Stimulated activated CD4-positive, alpha-beta T cell treated with anti-CD3 and anti-CD28 coated beads, TNF-alpha, amount 100 ng/mL, for 1 hour (primary cell): ENCODE results near the gene AFF3.

Source experiments
- DNase-seq, 3 donors: peaks; one replicate each; pipeline ENCODE4 v3.0.0-alpha.2; 2020; ENCODE audit warnings: low read depth in 3 of 3, low spot score in 1 of 3

Gene AFF3

DNA sequence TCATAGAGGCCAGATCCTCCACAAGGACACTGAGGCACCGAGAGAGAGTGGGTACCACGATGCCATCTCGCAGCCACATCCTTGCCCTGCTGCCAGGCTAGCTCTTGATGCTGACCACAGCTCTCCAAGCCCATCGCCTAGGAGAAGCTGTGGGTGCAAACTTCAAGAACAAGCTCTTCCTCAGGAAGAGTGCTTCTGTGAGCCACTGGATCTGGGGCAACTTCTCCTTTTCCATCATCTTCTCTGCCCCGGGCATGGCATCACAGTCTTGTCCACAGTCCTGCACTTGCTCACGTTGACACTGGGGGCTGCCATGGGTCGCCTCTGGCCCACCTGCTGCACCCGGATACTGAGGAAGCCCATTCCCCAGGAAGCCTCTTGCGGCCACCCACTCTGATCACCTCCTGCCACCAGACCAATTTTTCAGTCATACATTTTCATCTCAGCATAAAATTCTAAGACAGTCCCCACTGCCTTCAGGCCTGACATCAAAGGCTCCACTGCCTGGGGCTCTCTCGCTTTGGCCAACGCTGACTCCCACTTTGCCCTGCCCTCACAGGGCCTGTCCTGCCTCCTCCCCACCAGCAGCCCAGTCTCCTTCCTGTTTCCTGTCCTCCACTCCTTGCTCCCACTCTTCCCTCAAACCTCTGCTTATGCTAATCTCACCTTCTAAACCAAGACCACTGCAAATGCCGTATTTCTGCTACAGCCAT, 243.9 kb downstream of the AFF3 start:
- DNase-seq, result no peak

GRCh38 chr2:99891428-99891780, 251.0 kb downstream of the AFF3 start:
- no peak for DNase-seq

GRCh38 chr2:99890568-99891427, 251.6 kb downstream of the AFF3 start:
- DNase-seq, result no peak

- no peak for DNase-seq
Observed at GRCh38 chr2:99888617-99889016, 253.8 kb downstream of the AFF3 start.

DNA sequence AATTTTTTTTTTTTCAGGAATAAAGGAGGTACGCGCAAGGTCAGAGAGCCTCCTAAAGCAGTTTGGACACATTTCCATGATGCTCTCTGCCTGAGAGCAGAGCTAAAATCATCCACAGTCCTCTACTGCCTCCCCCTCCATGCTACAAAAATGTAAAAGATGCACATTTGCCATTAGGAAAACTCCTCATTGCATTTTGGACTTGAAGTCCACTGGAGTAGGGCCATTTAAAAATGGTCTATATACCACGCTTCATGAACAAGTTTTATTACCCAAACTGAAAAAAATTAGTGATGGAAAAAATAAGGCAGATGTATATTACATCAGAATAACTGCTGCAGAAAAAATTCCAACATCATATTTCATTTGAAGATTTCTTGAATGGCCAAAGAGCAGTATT, 256.0 kb downstream of the AFF3 start:
- no peak for DNase-seq

- no peak for DNase-seq
Observed at GRCh38 chr2:99883358-99883757, 259.0 kb downstream of the AFF3 start.

DNA sequence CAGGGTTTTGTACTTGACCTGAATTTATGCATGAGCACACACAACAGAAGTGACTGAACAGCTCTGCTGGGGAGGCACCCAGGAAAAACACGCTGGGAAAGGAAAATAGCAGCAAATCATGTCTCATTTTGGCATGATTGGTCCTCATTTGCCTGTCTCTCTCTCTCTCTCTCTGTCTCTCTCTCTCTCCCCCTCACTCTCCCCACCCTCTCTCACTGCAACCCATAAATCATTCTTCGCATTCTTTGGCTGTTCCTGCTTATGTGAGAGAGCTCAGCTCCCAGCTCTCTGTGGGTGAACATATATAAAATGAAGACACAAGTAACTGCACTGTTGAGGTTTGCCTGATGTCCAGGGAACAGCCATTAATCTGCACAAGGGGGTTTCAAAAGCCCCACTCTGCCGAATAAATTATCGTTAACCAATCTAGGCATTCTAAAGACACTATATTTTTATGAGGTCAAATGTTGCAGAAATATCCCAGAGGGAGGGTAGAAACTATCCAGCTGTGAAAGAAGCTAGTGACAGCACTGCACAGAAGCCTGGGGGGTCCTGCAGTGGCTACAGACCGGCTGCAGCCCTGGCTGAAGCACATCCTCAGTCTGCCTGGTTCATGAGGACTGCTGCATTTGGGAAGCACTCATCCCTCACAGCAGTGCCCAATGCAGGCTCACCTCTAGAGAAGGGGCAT, 260.3 kb downstream of the AFF3 start:
- no peak for DNase-seq

- DNase-seq, result no peak
Observed at GRCh38 chr2:99880964-99881294, 261.5 kb downstream of the AFF3 start.

- DNase-seq, result no peak
Observed at GRCh38 chr2:99880148-99880963, 262.0 kb downstream of the AFF3 start.

DNA sequence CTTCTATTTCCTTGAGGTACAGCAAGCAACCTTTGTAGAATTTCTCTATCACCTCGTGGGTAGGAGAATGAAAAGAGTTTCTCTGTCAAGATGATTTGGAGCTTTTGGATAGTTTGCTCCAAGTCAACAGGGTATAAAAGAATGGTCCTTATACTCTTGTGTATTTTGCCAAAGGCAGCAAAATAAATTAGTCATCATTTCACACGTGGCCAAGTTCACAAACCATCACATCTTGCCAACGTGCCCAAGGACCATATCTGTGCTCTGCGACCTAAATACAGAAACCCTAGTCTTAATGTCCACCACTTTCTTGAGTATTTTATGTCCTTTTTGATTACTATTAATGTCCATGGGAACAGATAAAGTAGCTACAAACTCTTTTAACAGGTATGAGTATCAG, 262.9 kb downstream of the AFF3 start:
- no peak for DNase-seq

GRCh38 chr2:99878581-99879350, 263.6 kb downstream of the AFF3 start:
- DNase-seq, result no peak

GRCh38 chr2:99877963-99878362, 264.4 kb downstream of the AFF3 start:
- DNase-seq, result no peak

GRCh38 chr2:99876956-99877355, 265.4 kb downstream of the AFF3 start:
- no peak for DNase-seq

DNA sequence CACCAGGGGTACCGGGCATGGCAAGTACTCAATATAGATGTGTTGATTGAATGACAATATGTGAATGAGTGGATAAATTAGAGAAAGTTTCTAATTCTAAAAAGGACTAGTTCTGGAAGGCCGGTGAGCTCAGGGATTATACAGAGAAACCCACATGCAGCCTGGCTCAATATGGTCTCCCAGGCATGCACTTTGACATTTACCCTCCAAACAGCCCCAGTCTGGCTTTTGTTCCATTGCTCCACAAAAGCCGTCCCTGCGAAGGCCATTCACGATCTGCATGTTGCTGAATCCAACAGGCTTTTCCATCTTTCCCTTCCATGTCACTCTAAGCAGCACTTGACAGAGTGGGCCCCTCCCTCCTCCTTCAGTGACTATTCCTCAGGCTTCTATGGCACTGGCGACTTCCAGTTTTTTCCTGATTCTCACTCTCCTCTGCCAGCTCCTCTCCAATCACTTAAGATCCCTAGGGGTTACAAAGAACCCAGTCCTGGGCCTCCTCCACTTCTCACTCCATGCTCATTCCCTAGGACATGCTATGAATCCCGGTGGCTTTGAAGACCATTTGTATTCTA, 266.7 kb downstream of the AFF3 start:
- no peak for DNase-seq

DNA sequence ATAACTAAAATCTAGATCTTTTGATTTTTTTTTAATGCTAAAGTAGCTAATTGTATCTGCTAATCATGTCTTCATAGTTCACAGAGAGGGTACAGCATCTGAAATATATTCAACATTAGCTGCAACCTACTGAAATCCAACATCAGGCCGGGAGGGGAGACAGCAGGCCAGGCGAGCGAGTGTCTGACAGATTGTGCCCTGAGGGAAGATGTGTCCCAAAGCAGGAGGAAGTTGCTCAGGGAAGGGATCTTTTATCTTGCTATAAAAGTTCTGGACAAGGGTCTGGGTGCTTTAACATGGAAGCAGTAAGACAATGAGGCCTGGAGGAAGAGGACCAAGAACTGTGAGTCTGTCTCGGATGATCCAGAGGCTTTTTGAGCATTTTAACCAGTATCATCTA, 274.1 kb downstream of the AFF3 start:
- no peak for DNase-seq

DNA sequence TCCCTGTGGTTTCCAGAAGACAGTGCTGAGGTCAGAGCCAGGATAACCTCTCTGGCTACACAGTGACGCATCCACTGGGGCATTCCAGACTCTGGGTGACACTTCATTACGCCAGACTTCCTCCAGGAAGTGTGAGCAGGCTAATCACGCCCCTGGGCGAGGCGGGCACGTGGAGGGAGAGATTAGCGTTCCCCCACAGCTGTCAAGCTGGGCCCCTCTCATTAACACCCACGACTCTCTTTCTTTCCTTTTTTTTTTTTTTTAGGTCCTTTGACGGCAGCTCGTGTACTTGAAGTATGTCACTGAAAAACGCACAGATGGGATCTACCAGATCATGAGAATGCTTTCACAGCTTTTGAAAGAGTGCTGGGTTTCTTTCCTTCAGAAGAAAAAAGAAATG, 274.6 kb downstream of the AFF3 start:
- no peak for DNase-seq

GRCh38 chr2:99865818-99866676, 276.3 kb downstream of the AFF3 start:
- no peak for DNase-seq

DNA sequence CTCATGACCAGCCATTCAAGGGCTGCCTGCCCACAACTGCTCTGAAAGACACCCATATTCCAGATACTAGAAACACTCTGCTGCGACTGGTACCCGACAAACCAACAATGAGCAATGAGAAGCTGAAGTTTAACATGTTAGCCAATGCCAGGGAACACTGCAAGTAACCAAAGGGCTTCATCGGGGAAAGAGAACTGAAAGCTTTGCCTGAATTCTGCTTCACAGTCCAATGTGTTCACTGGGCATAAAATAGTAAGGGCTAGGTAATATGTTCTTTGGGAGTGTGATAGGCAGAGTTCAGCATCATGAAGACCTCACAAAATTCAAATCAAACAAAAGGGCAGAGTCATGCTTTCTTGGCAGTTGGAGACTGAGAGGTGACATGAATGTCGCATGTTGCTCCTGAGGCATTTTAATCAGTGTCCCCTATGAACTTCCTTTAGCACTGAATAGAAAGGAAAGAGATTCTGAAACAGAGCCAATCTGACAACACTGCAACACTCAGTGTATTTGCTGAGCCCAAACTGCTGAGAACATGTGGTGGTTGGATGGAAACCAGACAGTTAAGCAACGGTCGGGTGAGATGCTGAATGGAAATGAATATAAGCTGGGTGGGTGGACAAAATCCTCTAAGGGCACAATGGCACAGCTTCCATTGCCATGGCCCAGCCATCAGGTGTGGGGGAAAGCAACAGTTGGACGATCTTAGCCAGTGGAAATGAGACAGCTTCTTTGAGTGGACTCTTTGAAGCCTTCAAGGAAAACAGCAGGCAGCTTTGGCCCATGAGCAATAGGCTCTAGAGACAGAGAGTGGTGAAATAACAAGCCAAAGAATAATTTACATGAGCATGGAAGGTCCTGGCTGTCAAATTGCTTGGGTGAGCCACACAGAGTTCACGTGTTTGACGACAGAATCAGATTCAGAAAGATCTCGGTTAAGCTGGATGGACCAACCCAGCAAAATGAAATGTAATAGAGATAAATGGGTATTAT, 277.5 kb downstream of the AFF3 start:
- no peak for DNase-seq
